Endothelial cell of umbilical vein (primary cell): Measurements from ENCODE around the gene COL8A1. TPM values are rescaled to one million over a fixed set of nuclear protein-coding genes. Genes with fewer than 3 reads are reported as not detected.

Experiments used
- BruUV-seq: library from RNA; stranded (reverse); fragments of 400-500 nt; replicated peaks from 2 replicates; lab custom pipeline; 2021; lab: Mats Ljungman, UMichigan
- CTCF ChIA-PET: fragments of 300-600, 350-600 bp; sonication (Branson Sonifier 250); formaldehyde crosslinking; loops from one replicate; lab custom pipeline; 2021; ENCODE audit warnings: antibody characterized with exemption, inconsistent platforms; lab: Charles Lee
- POLR2A ChIA-PET: fragments of 300-600, 350-600 bp; sonication (Branson Sonifier 250); formaldehyde crosslinking; loops from one replicate; lab custom pipeline; 2021; ENCODE audit warnings: antibody characterized with exemption, inconsistent platforms; lab: Charles Lee
- DNase-seq: peaks from one replicate; pipeline ENCODE4 v3.0.0-alpha.2; 2011; ENCODE audit warnings: low read depth, low spot score
- FAIRE-seq: peaks from 2 replicates; lab custom pipeline; 2011; peaks lifted over from hg19 to GRCh38; lab: Jason Lieb, UNC
- H2AFZ ChIP-seq: 2 replicates; pipeline ENCODE4 v1.6.0; 2012; ENCODE audit warnings: low read depth, low read length, control low read depth, inconsistent platforms
- H3K27ac ChIP-seq: 2 replicates; pipeline ENCODE4 v1.5.1; 2011; ENCODE audit warnings: low read depth, mild to moderate bottlenecking, control low read depth, low read length, moderate library complexity; ENCODE audit not compliant: insufficient read depth
- H3K27me3 ChIP-seq, 2 experiments: 2 replicates each; pipeline versions ENCODE4 v1.6.0 to v1.6.1; 2011; ENCODE audit warnings: low read length in 2 of 2, mixed read lengths in 1 of 2; ENCODE audit not compliant: control insufficient read depth in 2 of 2, insufficient read depth in 2 of 2
- H3K36me3 ChIP-seq, 2 experiments: 2 replicates in 1 of 2; 3 replicates in 1 of 2; pipeline ENCODE4 v1.5.1; 2011; ENCODE audit warnings: low read length in 2 of 2, mild to moderate bottlenecking in 1 of 2, moderate library complexity in 1 of 2; ENCODE audit not compliant: control insufficient read depth in 2 of 2, insufficient read depth in 2 of 2; ENCODE audit errors: extremely low read depth in 1 of 2
- H3K4me1 ChIP-seq: 3 replicates; pipeline ENCODE4 v1.5.1; 2011; ENCODE audit warnings: mild to moderate bottlenecking, low read length; ENCODE audit not compliant: control insufficient read depth, insufficient read depth; ENCODE audit errors: extremely low read depth
- H3K4me2 ChIP-seq: 2 replicates; pipeline ENCODE4 v1.6.1; 2011; ENCODE audit warnings: low read length, control low read depth, mixed read lengths; ENCODE audit not compliant: insufficient read depth
- H3K4me3 ChIP-seq, 3 experiments: fragments of 200-600 bp in 1 of 3; sonication (generic), shearing (Covaris generic) in 1 of 3; replicated peaks in 1 of 3; 2 replicates each; pipeline ENCODE4 v1.5.1; 2011 to 2016; ENCODE audit warnings: control low read depth in 3 of 3, low read length in 3 of 3, mild to moderate bottlenecking in 2 of 3, inconsistent platforms in 1 of 3, low read depth in 1 of 3, moderate library complexity in 1 of 3; ENCODE audit not compliant: insufficient read depth in 1 of 3
- H3K79me2 ChIP-seq: 2 replicates; pipeline ENCODE4 v1.6.0; 2012; ENCODE audit warnings: low read length, inconsistent platforms; ENCODE audit not compliant: control insufficient read depth, insufficient read depth
- H3K9ac ChIP-seq: replicated peaks from 2 replicates; pipeline ENCODE3; 2011; ENCODE audit warnings: low read length, control low read depth; ENCODE audit not compliant: insufficient read depth; ENCODE audit errors: extremely low read depth
- H3K9me1 ChIP-seq: replicated peaks from 3 replicates; pipeline ENCODE4 v1.6.0; 2011; ENCODE audit warnings: mild to moderate bottlenecking, low read length; ENCODE audit not compliant: control insufficient read depth, insufficient read depth; ENCODE audit errors: extremely low read depth
- H3K9me3 ChIP-seq: replicated peaks from 2 replicates; pipeline ENCODE4 v1.5.1; 2012; ENCODE audit warnings: low read length, inconsistent platforms; ENCODE audit not compliant: control insufficient read depth, insufficient read depth
- H4K20me1 ChIP-seq: replicated peaks from 2 replicates; pipeline ENCODE3; 2011; ENCODE audit warnings: mild to moderate bottlenecking, low read length; ENCODE audit not compliant: control insufficient read depth, insufficient read depth; ENCODE audit errors: extremely low read depth
- EZH2 ChIP-seq: IDR thresholded peaks from 2 replicates; pipeline ENCODE4 v1.6.1; 2012; ENCODE audit warnings: borderline replicate concordance, low read depth, mild to moderate bottlenecking, moderate library complexity, low read length, inconsistent platforms; ENCODE audit not compliant: severe bottlenecking
- FOS ChIP-seq: IDR thresholded peaks from 2 replicates; pipeline ENCODE4 v1.6.1; 2011; ENCODE audit warnings: mild to moderate bottlenecking, low read length, moderate library complexity, borderline replicate concordance; ENCODE audit not compliant: insufficient read depth
- GATA2 ChIP-seq: IDR thresholded peaks from 2 replicates; pipeline ENCODE4 v1.7.0; 2011; ENCODE audit warnings: low read depth, mild to moderate bottlenecking, moderate library complexity, mixed read lengths, low read length; ENCODE audit not compliant: insufficient read length, insufficient read depth
- JUN ChIP-seq: IDR thresholded peaks from 2 replicates; pipeline ENCODE4 v1.6.1; 2011; ENCODE audit warnings: borderline replicate concordance, low read depth; ENCODE audit not compliant: insufficient read length, insufficient read depth
- MYC ChIP-seq: IDR thresholded peaks from one replicate; pipeline ENCODE4 v1.6.1; 2011; ENCODE audit warnings: mild to moderate bottlenecking, low read depth, low read length
- POLR2A ChIP-seq: IDR thresholded peaks from 2 replicates; pipeline ENCODE4 v1.6.1; 2012; ENCODE audit warnings: low read depth, mild to moderate bottlenecking, control low read depth, low read length
- POLR2AphosphoS5 ChIP-seq: IDR thresholded peaks from 2 replicates; pipeline ENCODE4 v1.6.1; 2012; ENCODE audit warnings: low read depth, mild to moderate bottlenecking, control low read depth, low read length, moderate library complexity; ENCODE audit not compliant: insufficient read depth
- dilution Hi-C: fragments of 300-500 bp; cut with MboI; formaldehyde crosslinking; loops from one replicate; pipeline ENCODE4 v1.15.0; 2019; ENCODE audit warnings: low sequenced_read_pairs; ENCODE audit not compliant: extremely low pct_ligation_motif_present
- intact Hi-C: fragments of 100-400 bp; cut with micrococcal nuclease; formaldehyde crosslinking; loops from one replicate; pipeline ENCODE4 v1.10.0; 2022
- polyA plus RNA-seq, 4 experiments: library from polyadenylated mRNA; depleted of rRNA in 3 of 4; stranded (reverse) in 3 of 4; unstranded in 1 of 4; fragments of >200 nt; gene quantifications; 2 replicates each; pipeline versions ENCODE4 v1.2.1 to v1.2.3, GENCODE V29; 2011 to 2012; ENCODE audit warnings: missing spikeins in 1 of 4
- total RNA-seq: library from RNA; stranded (reverse); gene quantifications from 2 replicates; pipeline ENCODE4 v1.2.3, GENCODE V29; 2021
- TF ChIP-seq, protein P1 (sequence below): IDR thresholded peaks from 2 replicates; pipeline ENCODE4 v1.6.1; 2011; ENCODE audit not compliant: insufficient read depth, insufficient read length

Gene COL8A1
- total and polyA plus RNA-seq, 2 donors (not counting 3 experiments of a cell fraction or from before 2014, with no cell fraction given) = 358 to 634 TPM

DNA sequence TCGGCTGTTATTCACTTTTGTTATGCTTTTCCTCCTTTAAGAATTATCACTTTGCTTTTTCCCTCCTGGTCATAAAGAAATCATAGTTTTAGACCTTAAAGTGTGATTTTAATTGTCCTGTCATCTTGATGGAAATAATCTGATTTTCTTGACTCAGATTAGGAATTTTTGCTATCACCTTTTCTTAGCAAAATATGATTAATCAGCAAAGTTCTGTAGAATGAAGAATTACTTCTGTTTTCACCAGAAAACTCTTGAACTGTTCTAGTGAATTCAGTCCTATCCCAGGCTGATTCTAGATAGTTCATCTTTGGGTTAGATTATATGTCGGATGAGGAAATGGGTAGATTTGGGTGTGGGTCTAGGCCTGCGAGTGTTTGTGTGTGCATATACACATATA is 191.4 kb downstream of the COL8A1 start:
- BruUV-seq = no TSS peak
- TF ChIP-seq, protein P1, sequence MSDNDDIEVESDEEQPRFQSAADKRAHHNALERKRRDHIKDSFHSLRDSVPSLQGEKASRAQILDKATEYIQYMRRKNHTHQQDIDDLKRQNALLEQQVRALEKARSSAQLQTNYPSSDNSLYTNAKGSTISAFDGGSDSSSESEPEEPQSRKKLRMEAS = no peak
- no peak for TF ChIP-seq JUN
- no peak for TF ChIP-seq EZH2
- TF ChIP-seq POLR2A = no peak
- TF ChIP-seq POLR2AphosphoS5 = no peak
- no peak for TF ChIP-seq FOS
- TF ChIP-seq MYC = no peak
- no peak for TF ChIP-seq GATA2
- intact Hi-C loops (loop anchor here (5.0 kb wide), 3 partner anchors 487 to 1062 kb away; no protein-coding TSS in a partner anchor), dilution Hi-C loops (no loop called here)
- no peaks in the 10 kb centered on the region for H3K9me1 ChIP-seq
- H3K4me2 ChIP-seq = no peak overlapping the region
- H3K9ac ChIP-seq = no peak overlapping the region
- POLR2A ChIA-PET = no interaction called here
- H3K4me3 ChIP-seq = no peak overlapping the region
- no peak overlapping the region for H3K27ac ChIP-seq
- H3K79me2 ChIP-seq = peaks cover 54% of the 10 kb centered on the region
- CTCF ChIA-PET = interaction anchor here (1.2 to 6.2 kb wide), 4 partner anchors 14 to 487 kb away, joined by 5 to 120 read pairs (median 52); no protein-coding TSS in a partner anchor
- peaks cover 19% of the 10 kb centered on the region for H3K4me1 ChIP-seq
- H4K20me1 ChIP-seq = no peaks in the 10 kb centered on the region
- H3K36me3 ChIP-seq = no peaks in the 10 kb centered on the region
- H3K9me3 ChIP-seq = no peaks in the 10 kb centered on the region
- no peak for DNase-seq
- no peak overlapping the region for H2AFZ ChIP-seq
- FAIRE-seq = no peak
- no peaks in the 10 kb centered on the region for H3K27me3 ChIP-seq
